Cardiac fibroblast (primary cell): Measurements from ENCODE around the gene GRK3.

Experiments
- DNase-seq, 2 donors: peaks; one replicate each; pipeline versions ENCODE4 v3.0.0 to v3.0.0-alpha.2; 2010; ENCODE audit warnings: low read depth in 2 of 2
- H3K4me3 ChIP-seq, 2 donors: replicated peaks in 1 of 2; 1 replicate in 1 of 2; 2 replicates in 1 of 2; pipeline ENCODE4 v1.5.1; 2011; ENCODE audit warnings: low read depth in 2 of 2, low read length in 2 of 2, mild to moderate bottlenecking in 2 of 2, moderate library complexity in 1 of 2
- CTCF ChIP-seq: IDR thresholded peaks from one replicate; pipeline ENCODE4 v1.5.1; 2011; ENCODE audit warnings: low read depth, mild to moderate bottlenecking, low read length, inconsistent platforms

Gene GRK3

GRCh38 chr22:25711491-25711890 is 147.0 kb downstream of the GRK3 start:
- H3K4me3 ChIP-seq: no peak overlapping the region
- no peak for TF ChIP-seq CTCF
- DNase-seq: no peak

- no peak overlapping the region for H3K4me3 ChIP-seq
- DNase-seq: no peak
- TF ChIP-seq CTCF: no peak
Observed at GRCh38 chr22:25712661-25713400, 148.4 kb downstream of the GRK3 start.

- no peak for TF ChIP-seq CTCF
- DNase-seq: no peak
- H3K4me3 ChIP-seq: no peak overlapping the region
Observed at GRCh38 chr22:25714070-25714469, 149.6 kb downstream of the GRK3 start.

- DNase-seq: no peak
- H3K4me3 ChIP-seq: no peak overlapping the region
- no peak for TF ChIP-seq CTCF
Observed at GRCh38 chr22:25714739-25715138, 150.3 kb downstream of the GRK3 start.

- no peak for TF ChIP-seq CTCF
- no peak overlapping the region for H3K4me3 ChIP-seq
- no peak for DNase-seq
Observed at GRCh38 chr22:25716637-25717036, 152.2 kb downstream of the GRK3 start.

DNA sequence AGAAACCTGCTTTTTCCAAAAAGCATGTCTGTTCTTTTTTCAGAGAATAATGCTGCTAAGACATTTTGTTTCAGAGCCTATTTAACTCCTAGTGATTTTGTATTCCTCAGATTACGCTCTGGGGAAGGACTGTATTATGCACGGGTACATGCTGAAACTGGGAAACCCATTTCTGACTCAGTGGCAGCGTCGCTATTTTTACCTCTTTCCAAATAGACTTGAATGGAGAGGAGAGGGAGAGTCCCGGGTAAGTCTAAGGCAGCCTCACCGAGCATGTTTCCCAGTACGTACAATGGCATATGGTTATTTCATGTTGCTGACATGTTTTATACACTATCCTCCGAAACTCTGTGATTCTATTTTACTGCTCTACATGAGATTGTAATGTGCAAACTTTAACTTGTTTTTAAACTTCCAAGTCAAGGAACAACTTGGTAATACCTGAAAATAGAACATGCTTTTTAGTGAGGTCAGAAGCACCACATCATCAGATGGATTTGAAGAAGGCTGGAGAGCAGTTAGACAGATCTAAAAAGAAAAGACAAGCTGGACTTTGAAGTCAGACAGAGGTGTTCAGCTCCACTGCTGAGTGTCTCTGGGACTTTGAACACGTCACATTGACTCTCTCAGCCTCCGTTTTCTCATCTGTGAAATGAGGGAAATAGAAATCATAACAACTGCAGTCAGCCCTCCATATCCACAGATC is 153.8 kb downstream of the GRK3 start:
- H3K4me3 ChIP-seq: no peak overlapping the region
- no peak for DNase-seq
- no peak for TF ChIP-seq CTCF

GRCh38 chr22:25722223-25722622 is 157.7 kb downstream of the GRK3 start:
- H3K4me3 ChIP-seq: no peak overlapping the region
- no peak for TF ChIP-seq CTCF
- no peak for DNase-seq
